ENCODE results near the gene NTN1.
A peak's percentile ranks its signal among the peaks of the same experiment; 100 is the strongest.
"Not testable (repeated sequence)": the region's sequence is repeated elsewhere in the genome, so short reads cannot be mapped to it uniquely, and the experiment has no call there.

Gene NTN1

DNA sequence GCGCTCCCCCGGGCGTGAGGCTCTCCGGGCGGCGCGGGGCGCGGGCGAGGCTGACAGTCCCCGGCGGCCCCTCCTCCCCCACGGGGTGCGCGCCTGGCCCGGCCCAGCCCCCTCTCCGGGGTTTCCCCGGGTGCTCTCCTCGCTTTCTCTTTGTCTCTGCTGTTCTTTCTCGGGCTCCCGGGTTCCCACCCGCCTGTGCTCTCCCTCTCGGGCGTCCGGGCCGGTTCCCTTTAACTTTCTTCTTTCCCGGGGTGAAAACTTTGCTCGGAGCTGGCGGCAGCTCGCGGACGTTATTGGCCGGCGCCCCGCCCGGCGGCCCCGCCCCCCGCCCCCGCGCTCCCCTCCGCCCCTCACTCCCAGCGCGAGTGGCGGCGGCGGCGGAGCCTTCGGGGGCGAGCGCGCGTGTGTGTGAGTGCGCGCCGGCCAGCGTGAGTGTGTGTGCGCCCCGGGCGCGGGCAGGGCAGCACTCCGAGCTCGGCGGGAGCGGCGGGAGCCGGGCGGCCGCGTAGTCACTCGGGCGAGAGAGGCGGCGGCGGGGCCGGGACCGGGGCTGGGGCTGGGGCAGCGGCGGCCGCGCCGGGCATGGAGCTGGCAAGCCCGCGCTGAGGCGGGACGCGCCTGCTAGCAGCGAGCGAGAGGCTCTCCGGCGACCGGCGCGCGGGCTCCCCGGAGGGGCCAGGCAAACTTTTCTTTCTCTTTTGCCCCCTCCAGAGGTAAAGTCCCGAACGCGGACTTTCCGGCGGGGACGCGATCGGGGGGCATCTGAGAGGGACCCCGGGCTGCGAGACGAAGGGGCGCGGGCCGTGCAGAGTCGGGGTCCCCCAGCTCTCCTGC lies at the start of gene NTN1:
NTN1 (plus strand) TSS at position 353 of the 834 bp plus-strand sequence. CDS start 864 bp downstream, outside the sequence.
- peak in 1 of 2 experiments; percentile 8 for DNase-seq (ENCODE audit: low read depth in 2 of 2)

DNA sequence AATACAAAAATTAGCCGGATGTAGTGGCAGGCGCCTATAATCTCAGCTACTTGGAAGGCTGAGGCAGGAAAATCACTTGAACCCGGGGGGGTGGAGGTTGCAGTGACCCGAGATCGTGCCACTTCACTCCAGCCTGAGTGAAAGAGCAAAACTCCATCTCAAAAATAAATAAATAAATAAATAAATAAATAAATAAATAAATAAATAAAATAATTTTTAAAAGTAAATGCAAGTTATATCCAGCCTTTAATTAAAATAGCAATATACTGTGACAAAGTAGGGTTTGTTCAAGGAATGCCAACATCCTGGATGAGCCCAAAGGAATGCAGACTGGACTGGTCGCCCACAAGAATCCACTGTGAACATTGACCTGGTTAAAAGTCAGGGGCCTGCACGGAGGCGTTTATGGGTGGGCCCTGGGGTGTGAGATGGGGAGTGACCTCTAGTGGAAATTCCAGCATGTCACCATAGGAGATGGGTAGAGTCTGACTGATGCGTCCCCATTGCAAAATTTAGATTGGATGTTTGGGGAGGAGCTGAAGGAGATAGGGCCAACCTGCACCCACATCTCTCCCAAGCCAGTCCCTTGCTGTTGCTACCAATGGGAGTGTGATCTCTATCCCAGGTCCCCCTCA lies 46.1 kb upstream of the NTN1 start:
- no peak for DNase-seq (ENCODE audit: low read depth in 2 of 2)

DNA sequence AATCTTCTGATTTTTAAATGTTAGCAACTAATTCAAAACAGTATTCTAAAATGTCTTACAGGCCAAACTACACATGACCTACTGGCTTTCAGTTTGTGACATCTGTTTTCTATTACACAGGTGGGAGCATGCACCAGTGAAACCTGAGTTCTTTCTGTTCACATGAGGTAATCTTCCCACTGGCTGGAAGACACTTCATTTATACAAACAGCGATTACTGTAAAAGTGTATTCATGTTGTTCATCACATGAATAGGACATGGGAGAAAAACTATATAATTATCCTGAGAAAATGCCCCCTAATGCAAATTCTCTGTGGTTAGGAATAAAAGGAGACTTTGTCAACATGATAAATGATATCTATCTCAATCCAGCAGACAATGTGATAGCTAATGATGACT lies 44.7 kb upstream of the NTN1 start:
- DNase-seq (ENCODE audit: low read depth in 2 of 2) = no peak

DNA sequence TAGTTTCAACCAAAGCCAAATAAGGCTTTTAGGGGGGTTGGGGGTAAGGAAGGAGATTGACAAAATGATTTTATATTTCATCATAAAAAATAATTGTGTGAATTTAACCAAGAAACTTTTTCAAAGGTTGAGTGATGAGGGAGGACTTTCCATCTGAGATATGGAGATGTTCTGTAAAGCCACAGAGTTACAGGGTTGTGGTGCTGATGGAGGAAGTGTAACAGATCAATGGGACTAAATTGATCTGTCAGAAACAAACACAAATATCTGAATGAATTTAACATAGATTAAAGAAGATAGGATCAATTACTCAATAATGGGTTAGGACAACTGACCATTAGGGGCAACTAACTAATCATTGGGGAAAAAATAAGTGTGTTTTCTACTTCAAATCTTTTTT lies 41.6 kb upstream of the NTN1 start:
- DNase-seq (ENCODE audit: low read depth in 2 of 2) = no peak

DNA sequence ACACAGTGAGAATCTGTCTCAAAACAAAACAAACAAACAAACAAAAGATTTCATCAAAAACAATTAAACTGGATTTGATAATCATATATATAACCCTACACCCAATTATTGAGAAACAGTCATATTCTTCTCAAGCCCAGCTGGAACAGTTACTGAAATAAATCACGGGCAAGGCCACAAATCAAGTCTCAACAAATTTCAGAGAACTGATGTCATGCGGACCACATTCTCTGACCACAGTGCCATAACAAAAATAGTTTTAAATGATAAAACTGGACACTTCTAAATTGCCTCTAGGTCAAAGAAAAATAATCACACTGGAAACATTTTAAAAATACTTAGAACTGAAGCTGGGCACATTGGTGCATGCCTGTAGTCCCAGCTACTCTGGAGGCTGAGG lies 39.9 kb upstream of the NTN1 start:
- DNase-seq (ENCODE audit: low read depth in 2 of 2) = no peak

DNA sequence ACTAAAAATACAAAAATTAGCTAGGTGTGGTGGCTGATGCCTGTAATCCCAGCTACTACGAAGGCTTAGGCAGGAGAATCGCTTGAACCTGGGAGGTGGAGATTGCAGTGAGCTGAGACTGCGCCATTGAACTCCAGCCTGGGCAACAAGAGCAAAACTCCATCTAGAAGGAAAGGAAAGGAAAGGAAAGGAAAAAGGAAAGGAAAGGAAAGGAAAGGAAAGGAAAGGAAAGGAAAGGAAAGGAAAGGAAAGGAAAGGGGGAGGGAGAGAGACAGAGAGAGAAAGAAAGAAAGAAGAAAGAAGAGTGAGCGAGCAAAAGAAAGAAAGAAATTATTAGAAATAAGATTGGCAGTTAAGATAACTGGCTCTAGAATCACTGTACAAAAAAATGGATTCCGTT lies 37.1 kb upstream of the NTN1 start:
- not testable (repeated sequence) for DNase-seq (ENCODE audit: low read depth in 2 of 2)

DNA sequence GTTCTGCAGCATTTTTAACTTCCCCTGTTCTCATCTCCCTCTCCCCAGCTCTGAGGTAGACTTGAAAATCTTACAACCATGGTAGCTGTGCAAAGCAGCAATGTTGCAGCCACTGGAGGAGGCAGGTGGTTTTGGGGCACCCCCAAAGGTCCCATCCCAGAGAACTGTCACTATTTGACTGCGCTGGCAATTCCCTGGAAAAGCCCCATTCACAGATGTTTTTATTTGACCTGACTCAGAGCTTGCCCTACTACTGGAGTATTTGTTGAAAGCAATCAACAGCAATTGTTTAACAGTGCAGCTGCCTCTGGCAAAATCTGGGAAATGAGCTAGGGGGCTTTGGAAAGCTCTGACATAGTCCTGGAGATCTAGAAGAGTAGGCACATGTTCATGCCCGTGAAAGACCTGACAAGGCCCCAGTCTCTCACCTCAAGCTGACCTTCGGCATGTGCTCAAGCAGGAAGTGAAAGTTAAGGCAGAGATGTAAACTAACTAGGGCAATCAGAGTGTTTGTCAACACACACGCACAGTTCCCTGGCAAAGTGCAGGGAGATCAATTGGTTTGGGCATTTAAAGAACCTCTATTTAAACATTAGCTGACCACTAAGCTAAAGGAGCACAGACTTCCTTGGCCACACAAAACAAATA lies 36.1 kb upstream of the NTN1 start:
- no peak for DNase-seq (ENCODE audit: low read depth in 2 of 2)

DNA sequence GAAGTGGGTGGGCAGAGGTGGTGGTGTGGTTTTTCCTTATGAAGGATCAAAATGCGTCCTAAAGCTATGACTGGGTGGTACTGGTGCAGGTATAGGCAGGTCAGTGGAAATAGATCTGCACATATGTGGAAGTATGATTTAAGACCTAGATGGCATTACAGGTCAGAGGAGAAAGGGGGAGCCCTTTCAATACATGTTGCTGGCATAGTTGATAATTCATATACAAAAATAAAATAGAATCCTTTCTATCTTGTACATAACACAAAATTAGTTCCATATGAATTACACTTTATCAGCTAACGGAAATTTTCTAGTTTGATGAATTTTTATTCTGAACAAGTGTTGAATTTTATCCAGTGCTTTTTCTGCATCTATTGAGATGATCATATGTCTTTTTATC lies 35.0 kb upstream of the NTN1 start:
- DNase-seq (ENCODE audit: low read depth in 2 of 2) = no peak

DNA sequence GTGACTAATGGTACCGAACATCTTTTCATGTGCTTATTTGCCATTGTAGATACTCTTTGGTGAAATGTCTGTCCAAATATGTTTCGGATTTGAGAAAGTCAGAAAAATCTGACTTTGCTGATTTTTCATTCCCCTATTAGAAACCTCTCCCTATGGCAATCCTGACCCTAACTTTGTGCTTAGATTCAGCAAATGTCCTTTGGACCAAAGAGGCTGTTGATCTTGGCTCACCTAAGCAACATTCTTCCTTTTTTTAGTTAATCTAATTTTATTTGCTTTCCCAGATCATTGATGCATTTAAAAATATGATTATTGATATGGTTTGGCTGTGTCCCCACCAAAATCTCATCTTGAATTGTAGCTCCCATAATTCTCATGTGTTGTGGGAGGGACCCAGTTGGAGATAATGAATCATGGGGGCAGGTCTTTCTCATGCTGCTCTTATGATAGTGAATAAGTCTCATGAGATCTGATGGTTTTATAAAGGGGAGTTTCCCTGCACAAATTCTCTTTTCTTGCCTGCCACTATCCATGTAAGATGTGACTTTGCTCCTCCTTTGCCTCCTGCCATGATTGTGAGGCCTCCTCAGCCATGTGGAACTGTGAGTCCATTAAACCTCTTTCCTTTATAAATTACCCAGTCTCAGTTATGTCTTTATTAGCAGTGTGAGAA lies 32.9 kb upstream of the NTN1 start:
- not testable (repeated sequence) for DNase-seq (ENCODE audit: low read depth in 2 of 2)

DNA sequence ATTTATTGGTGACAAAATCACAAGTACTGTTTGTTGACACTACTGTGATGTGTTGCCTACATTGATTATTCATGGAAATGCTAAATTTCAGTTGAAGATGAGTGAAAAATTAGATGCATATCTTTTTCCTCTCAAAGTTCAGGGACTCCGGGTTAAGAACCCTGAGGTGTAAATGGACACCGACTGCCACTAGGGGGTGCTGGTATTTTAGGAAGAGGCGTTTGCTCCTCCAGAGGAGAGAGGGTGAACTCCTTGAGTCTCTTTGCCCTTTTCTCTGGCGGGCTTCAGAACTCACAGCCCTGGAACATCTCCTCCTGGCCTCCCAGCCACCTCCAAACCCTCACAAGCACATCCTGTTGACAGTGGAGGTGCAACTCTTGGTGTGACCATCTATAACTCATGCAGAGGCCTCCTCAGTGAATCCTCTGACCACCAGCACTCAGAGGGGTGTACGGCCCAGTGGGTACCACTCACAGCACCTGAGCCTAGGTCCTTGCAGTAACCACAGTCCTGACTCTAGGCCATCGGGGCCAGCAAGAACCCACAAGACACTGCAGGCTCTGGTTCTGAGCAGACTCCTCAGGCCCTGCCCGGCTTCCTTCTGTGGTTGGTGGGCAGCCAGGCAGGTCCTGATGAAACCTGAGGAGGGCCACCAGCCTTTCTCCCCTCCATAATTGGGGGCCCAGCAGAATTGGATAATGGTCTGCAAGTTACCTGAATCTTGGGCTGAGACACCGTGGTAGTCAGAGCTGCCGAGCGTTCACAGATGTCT lies 29.6 kb upstream of the NTN1 start:
- peak; percentile 14 to 19 for DNase-seq (ENCODE audit: low read depth in 2 of 2)

DNA sequence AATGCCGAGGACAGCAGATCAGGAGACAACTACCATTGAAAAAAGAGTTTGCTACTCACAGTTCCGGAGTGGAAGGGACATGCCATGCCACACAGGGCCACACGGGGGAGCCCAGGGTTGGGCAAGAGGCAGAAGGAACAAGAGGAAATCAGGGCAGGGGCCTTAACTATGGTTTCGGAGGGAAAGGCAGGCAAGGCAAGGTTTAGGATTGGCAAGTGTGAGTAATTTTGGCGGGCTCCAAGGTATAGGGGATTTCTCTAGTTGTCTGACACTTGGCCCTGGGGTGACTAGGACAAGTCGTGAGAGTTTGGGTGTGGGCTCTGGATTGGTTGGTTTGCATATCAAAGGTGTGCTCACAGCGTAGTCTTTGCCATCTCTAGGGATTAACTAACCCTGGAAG lies 27.0 kb upstream of the NTN1 start:
- peak; percentile 6 to 10 for DNase-seq (ENCODE audit: low read depth in 2 of 2)

DNA sequence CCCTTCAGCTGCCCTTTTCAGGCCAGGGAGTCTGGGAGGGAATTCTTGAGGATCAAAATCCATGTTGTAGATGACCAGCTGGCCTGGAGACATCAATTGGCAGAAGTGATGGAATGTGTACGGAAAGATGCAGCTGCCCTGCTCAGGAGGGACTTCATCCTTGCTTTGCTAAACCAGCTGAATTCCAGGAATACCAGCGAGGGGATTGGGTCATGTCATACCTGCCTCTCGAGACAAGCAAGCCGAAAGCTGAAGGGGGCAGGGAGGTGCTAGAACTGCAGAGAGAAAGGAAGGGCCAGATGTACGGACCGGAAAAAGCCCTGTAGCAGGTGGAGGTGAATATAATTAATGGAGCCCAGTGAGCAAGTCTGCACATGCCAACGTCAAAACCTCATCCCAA lies 25.6 kb upstream of the NTN1 start:
- no peak for DNase-seq (ENCODE audit: low read depth in 2 of 2)

DNA sequence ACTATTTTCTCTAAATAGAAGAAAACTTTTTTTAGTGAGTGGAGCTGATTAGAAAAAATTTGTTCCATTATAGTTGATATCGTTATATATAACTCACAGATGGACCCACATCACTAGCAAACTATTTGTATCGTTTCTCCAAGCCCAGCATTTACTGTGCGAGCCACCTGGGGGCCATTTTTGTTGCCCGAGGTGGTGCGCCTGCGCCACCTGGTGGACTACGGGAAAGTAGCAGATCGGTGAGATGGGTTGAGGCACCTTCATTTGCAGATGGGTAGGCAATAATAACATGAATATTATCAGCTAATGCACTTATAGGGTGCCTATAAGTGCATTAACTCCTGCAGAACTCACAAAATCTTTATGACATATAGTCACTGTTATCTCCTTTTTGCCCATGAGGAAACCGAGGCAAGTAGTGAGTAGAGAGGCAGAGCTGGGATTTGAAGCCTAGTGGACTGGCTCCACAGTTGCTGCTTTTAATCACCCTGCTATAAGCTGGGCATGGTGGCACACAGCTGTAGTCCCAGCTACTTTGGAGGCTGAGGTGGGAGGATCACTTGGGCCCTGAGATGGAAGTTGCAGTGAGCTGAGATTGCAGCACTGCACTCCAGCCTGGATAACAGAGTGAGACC lies 23.2 kb upstream of the NTN1 start:
- peak in 1 of 2 experiments; percentile 8 for DNase-seq (ENCODE audit: low read depth in 2 of 2)

DNA sequence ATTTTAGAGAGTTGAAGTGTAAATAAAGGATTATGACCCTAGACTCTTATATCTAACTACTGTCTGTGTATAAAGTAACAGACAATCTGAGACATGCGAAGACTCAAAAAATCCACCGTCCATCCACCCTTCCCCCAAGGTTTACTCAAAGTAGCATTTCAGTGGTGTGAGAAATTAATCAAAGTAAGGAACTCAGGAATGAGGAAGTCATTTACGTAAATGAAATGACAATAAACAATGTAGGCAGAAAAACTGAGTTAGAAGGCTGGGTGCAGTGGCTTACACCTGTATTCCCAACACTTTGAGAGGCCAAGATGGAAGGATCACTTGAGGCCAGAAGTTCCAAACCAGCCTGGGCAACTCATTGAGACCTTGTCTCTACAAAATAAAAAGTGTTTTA lies 19.8 kb upstream of the NTN1 start:
- DNase-seq (ENCODE audit: low read depth in 2 of 2) = no peak

DNA sequence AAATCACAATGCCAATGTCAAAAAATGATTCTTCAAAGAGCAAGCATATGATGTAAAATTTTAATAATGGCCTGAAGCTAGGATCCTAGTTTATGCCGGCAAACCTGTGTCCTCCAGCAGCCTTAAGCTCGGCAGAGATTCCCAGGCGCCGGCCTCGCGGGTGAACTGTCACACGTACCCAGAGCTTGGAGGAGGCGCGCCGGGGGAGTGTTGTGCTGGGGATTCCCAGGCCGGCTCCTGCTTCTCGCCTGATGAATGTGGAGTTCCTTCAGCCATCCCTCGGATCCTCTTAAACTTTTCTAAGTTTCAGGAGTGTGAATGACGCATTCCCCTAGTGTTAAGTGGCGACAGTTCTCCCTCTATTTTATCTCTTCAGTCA lies 19.1 kb upstream of the NTN1 start:
- no peak for DNase-seq (ENCODE audit: low read depth in 2 of 2)

DNA sequence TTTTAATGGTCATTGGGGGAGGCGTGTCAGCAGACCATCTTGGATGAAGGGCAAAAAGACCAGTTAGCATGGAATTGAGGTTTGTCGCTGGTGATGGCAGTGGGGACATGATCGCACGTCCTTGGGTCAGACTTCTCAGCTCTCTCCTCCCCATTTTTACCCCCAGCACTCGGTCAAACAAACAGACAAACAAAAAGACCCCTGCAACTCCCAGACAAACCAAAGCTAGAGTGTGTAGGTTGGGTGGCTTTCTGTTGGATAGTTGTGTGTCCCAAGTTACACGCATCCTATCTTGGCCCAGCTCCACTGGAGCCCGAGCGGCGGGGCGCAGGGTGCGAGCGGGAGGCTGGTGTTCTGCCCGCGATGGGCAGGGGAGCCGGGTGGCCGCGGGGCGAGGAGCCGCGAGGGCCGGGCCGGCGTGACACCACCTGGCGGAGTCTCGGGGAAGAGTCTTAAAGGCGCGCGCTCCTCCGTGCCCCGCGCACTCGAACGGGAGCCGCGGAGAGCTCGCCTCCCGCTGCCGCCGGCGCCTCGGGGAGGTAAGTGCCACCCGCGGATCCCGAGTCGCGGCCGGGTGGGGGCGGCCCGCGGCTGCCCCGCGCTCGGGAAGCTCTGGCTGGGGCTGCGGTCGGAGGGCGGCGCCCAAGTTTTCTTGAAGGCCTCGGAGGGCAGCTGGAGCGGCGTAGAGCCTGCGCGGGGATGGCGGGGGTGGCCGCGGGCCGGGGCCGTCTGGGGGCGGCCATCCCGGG lies 18.5 kb upstream of the NTN1 start:
- DNase-seq (ENCODE audit: low read depth in 2 of 2) = no peak

DNA sequence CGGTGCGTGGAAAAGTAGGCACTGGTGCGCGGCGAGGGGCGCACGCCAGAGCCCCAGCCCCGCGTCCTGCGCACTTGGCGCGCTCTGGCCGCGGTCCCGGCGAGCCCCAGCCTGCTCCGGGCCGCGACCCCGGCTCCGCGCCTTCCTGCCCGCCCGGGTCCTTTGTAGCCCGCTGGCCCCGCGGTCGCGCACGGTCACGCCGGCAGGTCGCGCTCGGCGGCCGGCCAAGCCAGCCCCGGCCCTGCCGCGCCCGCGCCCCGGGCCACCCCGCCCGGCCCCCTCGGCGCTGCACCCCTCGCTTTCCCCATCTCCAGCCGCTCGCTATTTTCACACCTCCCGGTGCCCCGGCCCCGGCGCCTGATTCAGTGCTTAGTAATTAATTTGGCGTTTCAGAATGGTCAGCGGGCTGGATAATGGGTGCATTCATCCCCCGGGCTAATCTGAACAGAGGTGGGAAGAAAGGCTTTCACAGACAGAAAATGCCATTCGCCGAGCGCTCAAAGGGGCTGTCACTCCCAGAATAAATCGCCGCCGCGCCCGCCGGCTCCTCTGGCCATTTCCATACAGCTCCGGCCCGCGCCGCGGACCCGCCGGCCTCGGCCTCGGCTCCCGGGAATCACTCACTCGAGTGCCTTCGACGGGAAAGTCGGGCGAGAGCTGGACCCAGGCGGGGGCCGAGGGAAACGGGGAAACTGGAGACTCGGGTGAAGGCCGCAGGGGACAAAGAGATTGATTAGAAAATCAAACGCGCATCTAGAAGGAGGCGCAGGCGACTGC lies 17.8 kb upstream of the NTN1 start:
- DNase-seq (ENCODE audit: low read depth in 2 of 2) = no peak

DNA sequence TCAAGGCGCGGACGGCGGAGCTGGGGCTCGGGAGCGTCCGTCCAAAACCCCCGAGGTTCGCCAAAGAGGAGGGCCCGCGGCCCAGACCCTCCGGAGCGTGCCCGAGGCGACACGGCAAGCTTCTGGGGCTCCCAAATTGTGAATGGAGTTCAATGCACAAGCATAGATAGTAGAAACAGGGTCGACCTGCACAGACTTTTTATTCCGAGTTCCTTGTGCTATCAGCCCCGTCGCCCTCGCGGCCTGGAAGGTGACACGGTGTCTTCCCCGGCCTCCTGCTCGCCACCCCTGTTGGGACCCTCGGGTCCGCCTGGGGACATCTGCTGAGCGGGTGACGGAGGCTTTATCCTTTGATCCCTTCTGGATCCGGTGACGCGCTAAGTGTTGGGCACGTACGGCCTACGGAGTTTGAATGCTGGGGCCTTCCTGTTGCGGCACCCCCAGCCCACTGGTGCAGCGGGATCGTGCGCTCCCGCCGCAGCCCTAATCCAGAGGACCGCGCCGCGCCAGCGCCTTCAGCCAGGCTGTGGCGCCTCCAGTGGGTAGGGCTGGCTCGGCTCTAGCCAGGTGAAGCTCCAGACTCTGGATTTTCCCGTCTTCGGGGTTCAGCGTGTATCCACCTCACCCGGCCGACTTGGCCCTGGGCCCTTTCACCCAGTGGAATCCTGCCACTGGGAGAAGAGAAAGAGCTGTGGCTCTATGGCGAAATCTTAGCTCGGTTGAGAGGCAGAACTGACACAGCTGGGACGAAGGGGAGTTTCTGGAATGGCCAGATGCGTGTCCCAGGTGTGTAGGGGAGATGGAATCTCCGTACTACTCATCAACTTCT lies 17.0 kb upstream of the NTN1 start:
- DNase-seq (ENCODE audit: low read depth in 2 of 2) = no peak

DNA sequence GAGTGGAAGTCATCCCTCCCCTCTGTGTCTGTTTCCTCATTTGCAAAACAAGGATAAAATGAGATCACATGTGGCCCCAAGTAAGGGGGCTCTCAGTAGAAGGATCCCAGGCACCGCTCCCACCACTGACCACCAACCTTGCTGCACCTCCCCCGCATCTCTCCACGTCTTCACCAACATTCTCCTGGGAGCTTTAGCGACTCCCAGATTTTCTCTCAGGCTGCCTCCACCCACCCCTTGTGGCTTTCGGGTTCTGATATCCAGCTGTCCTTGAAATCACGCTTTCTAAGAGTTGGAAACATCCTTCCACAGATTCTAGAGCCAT lies 16.4 kb upstream of the NTN1 start:
- DNase-seq (ENCODE audit: low read depth in 2 of 2) = no peak

Data from fibroblast of skin of left biceps (primary cell).